K562 (cell line): ENCODE measurements around the gene EPHA2. TPM values are rescaled to one million over a fixed set of nuclear protein-coding genes. Genes with fewer than 3 reads are reported as not detected.

Experiments used
- ATAC-seq: fragments of 200-7000 bp; cut with Tn5 transposase; 3 replicates; pipeline ENCODE4 v1.9.1; 2020; ENCODE audit warnings: moderate library complexity
- BruUV-seq: library from RNA; stranded (reverse); fragments of 400-500 nt; replicated peaks from 2 replicates; lab custom pipeline; 2021; lab: Mats Ljungman, UMichigan
- CTCF ChIA-PET: fragments of 300-600 bp; formaldehyde crosslinking; extraction: SDS; loops from one replicate; lab custom pipeline; 2021; ENCODE audit warnings: low intra/inter-chr PET ratio; lab: Yijun Ruan, JAX
- POLR2A ChIA-PET: fragments of 300-600, 350-650 bp; sonication (Branson Sonifier 250); formaldehyde crosslinking; extraction: SDS; loops from one replicate; lab custom pipeline; 2021; ENCODE audit warnings: antibody characterized with exemption, inconsistent platforms; lab: Yijun Ruan, JAX
- DNase-seq, 4 experiments: peaks; one replicate each; pipeline versions ENCODE4 v3.0.0 to v3.0.0-alpha.2; 2011 to 2018; ENCODE audit warnings: low spot score in 3 of 4, mixed read lengths in 3 of 4; ENCODE audit errors: extremely low read depth in 1 of 4
- FAIRE-seq: peaks from 2 replicates; lab custom pipeline; 2011; peaks lifted over from hg19 to GRCh38; lab: Jason Lieb, UNC
- H2AFZ ChIP-seq: 2 replicates; pipeline ENCODE4 v1.6.0; 2011; ENCODE audit warnings: low read depth, low read length, control low read depth, inconsistent platforms
- H3K27ac ChIP-seq: fragments of 200-600 bp; 3 replicates; pipeline ENCODE4 v1.8.0; 2011; ENCODE audit warnings: low read depth, mild to moderate bottlenecking, control low read depth, inconsistent platforms, low read length, moderate library complexity, mixed read lengths; ENCODE audit errors: extremely low read depth
- H3K27me3 ChIP-seq, 2 experiments: fragments of 300-600 bp in 1 of 2; 2 replicates in 1 of 2; 3 replicates in 1 of 2; pipeline versions ENCODE4 v1.6.0 to v1.8.0; 2011; ENCODE audit warnings: inconsistent platforms in 2 of 2, low read length in 2 of 2, mild to moderate bottlenecking in 1 of 2, mixed read lengths in 1 of 2, moderate library complexity in 1 of 2; ENCODE audit not compliant: control insufficient read depth in 2 of 2, insufficient read depth in 2 of 2
- H3K36me3 ChIP-seq: fragments of 300-600 bp; 3 replicates; pipeline ENCODE4 v1.8.0; 2011; ENCODE audit warnings: mild to moderate bottlenecking, low read length, inconsistent platforms; ENCODE audit not compliant: control insufficient read depth, insufficient read depth
- H3K4me1 ChIP-seq, 2 experiments: fragments of 200-600 bp in 1 of 2; replicated peaks in 1 of 2; 2 replicates in 1 of 2; 3 replicates in 1 of 2; pipeline versions ENCODE4 v1.5.1 to v1.8.0; 2011; ENCODE audit warnings: inconsistent platforms in 2 of 2, low read length in 2 of 2, mild to moderate bottlenecking in 1 of 2, mixed read lengths in 1 of 2, moderate library complexity in 1 of 2; ENCODE audit not compliant: control insufficient read depth in 2 of 2, insufficient read depth in 2 of 2
- H3K4me2 ChIP-seq: 2 replicates; pipeline ENCODE4 v1.6.1; 2011; ENCODE audit warnings: low read length, control low read depth, inconsistent platforms, mixed read lengths; ENCODE audit not compliant: insufficient read depth
- H3K4me3 ChIP-seq: fragments of 200-600 bp; sonication (generic), shearing (Covaris generic); 2 replicates; pipeline ENCODE4 v1.5.1; 2016; ENCODE audit warnings: control low read depth, inconsistent platforms
- H3K79me2 ChIP-seq: fragments of 200-600 bp; 3 replicates; pipeline ENCODE4 v1.8.0; 2011; ENCODE audit warnings: low read length, inconsistent platforms; ENCODE audit not compliant: control insufficient read depth, insufficient read depth
- H3K9ac ChIP-seq, 2 experiments: 2 replicates each; pipeline versions ENCODE4 v1.6.0 to v1.6.1; 2011; ENCODE audit warnings: low read depth in 2 of 2, low read length in 2 of 2, control low read depth in 1 of 2, inconsistent platforms in 1 of 2, mild to moderate bottlenecking in 1 of 2, mixed read lengths in 1 of 2; ENCODE audit not compliant: insufficient read depth in 1 of 2
- H3K9me1 ChIP-seq: one replicate; pipeline ENCODE4 v1.6.0; 2011; ENCODE audit warnings: inconsistent platforms, mild to moderate bottlenecking, low read length, moderate library complexity; ENCODE audit not compliant: control insufficient read depth, insufficient read depth
- H3K9me3 ChIP-seq: replicated peaks from 2 replicates; pipeline ENCODE4 v1.5.1; 2011; ENCODE audit warnings: low read depth, low read length, inconsistent platforms; ENCODE audit not compliant: control insufficient read depth, insufficient read depth
- H4K20me1 ChIP-seq: replicated peaks from 2 replicates; pipeline ENCODE4 v1.6.1; 2011; ENCODE audit warnings: low read length, inconsistent platforms, mixed read lengths; ENCODE audit not compliant: control insufficient read depth, insufficient read depth
- CBX8 ChIP-seq: fragments of 200-600 bp; sonication (generic); IDR thresholded peaks from 2 replicates; pipeline ENCODE4 v1.6.1; 2012; ENCODE audit warnings: borderline replicate concordance, mixed run types, low read depth, mild to moderate bottlenecking, moderate library complexity, mixed read lengths, low read length, control low read depth, inconsistent platforms; ENCODE audit not compliant: poor library complexity, severe bottlenecking; ENCODE audit errors: extremely low read depth
- ILK ChIP-seq: fragments of 450-650 bp; IDR thresholded peaks from 2 replicates; pipeline ENCODE4 v1.6.1; 2016; ENCODE audit warnings: missing genetic modification characterization, low read depth, mild to moderate bottlenecking, missing compliant biosample characterization, moderate library complexity, borderline replicate concordance
- NFIX ChIP-seq: fragments of 250-450 bp; sonication (Bioruptor Pico); IDR thresholded peaks from 2 replicates; pipeline ENCODE4 v1.4.0; 2020; ENCODE audit warnings: low read depth, mild to moderate bottlenecking, moderate library complexity
- SREBF1 ChIP-seq: fragments of 150-350 bp; IDR thresholded peaks from 2 replicates; pipeline ENCODE4 v1.6.1; 2014; ENCODE audit warnings: antibody characterized with exemption, low read depth, low read length, borderline replicate concordance
- ZBTB8A ChIP-seq: fragments of 450-650 bp; IDR thresholded peaks from 2 replicates; pipeline ENCODE4 v1.6.1; 2018; ENCODE audit warnings: mild to moderate bottlenecking, moderate library complexity; ENCODE audit not compliant: partially characterized antibody
- WGBS: fragments of 100-300 bp; shearing (Covaris generic); methylation state at CpG from one replicate; pipeline ENCODE4 v1.1.6; 2016; ENCODE audit warnings: low coverage, mixed read lengths; ENCODE audit not compliant: insufficient coverage; ENCODE audit errors: missing lambda C conversion rate; 5-methylcytosine and 5-hydroxymethylcytosine counted together
- in situ Hi-C: fragments of 300-500 bp; cut with MboI; formaldehyde crosslinking; loops from 4 replicates; pipeline ENCODE4 v1.15.0; 2018; ENCODE audit warnings: inconsistent platforms, mixed read lengths
- intact Hi-C: fragments of 100-400 bp; cut with micrococcal nuclease; formaldehyde crosslinking; loops from 2 replicates; pipeline ENCODE4 v1.14.2; 2022
- polyA plus RNA-seq, 8 experiments: library from polyadenylated mRNA; depleted of rRNA in 4 of 8; stranded (reverse) in 5 of 8; unstranded in 3 of 8; fragments of >200 nt; fragmentation: Nextera tagmentation in 2 of 8; fragmentation: Illumina TruSeq in 1 of 8; extraction: Ambion mirVana in 2 of 8; extraction: Trizol in 1 of 8; gene quantifications; 2 replicates each; pipeline versions ENCODE4 v1.2.1 to v1.2.3, GENCODE V29; 2011 to 2014; ENCODE audit warnings: inconsistent platforms in 1 of 8, missing spikeins in 1 of 8
- total RNA-seq, 7 experiments: library from RNA; depleted of rRNA in 6 of 7; stranded (reverse); fragments of >200 nt in 6 of 7; fragmentation: Illumina TruSeq in 2 of 7; extraction: Trizol in 2 of 7; gene quantifications; 2 replicates each; pipeline versions ENCODE4 v1.2.1 to v1.2.3, GENCODE V29; 2011 to 2021; ENCODE audit warnings: low replicate concordance in 1 of 7
- TF ChIP-seq, protein P1 (sequence below): sonication (generic); formaldehyde crosslinking; IDR thresholded peaks from 2 replicates; pipeline ENCODE4 v1.8.1; 2023; ENCODE audit warnings: mild to moderate bottlenecking, missing genetic modification reagents, moderate library complexity
- TF ChIP-seq, protein P2 (sequence below): IDR thresholded peaks from 2 replicates; pipeline ENCODE4 v1.6.1; 2016; ENCODE audit warnings: missing genetic modification characterization, missing compliant biosample characterization
- TF ChIP-seq, protein P3 (sequence below): fragments of 150-350 bp; conservative IDR thresholded peaks from 2 replicates; pipeline ENCODE4 v1.6.1; 2014; ENCODE audit warnings: low read length

The EPHA2 gene
- total and polyA plus RNA-seq, 9 of the 15 experiments (the other 6 are each of a cell fraction or from before 2014, with no cell fraction given), result 0.04 to 0.40 (median 0.07) TPM; not detected in 4

GRCh38 chr1:16191309-16191708 is 35.4 kb upstream of the EPHA2 start:
- H3K79me2 ChIP-seq, result no peaks in the 10 kb centered on the region
- CTCF ChIA-PET, result interaction anchor here (0.9 kb wide), 1 partner anchor 113 kb away, joined by 3 read pairs; no protein-coding TSS in a partner anchor
- no peak overlapping the region for H3K4me2 ChIP-seq
- H3K9ac ChIP-seq, result peak overlapping the region in 1 of 2 experiments; percentile 38; a peak in 2 of 4 replicates
- 0% methylated on average over 1 of the region's 1 CpG for WGBS
- no peaks in the 10 kb centered on the region for H3K9me3 ChIP-seq
- DNase-seq (no peak), FAIRE-seq (no peak), ATAC-seq (no peak)
- H3K4me1 ChIP-seq, result peaks cover 12% of the 10 kb centered on the region in 2 experiments
- H3K36me3 ChIP-seq, result no peaks in the 10 kb centered on the region
- BruUV-seq, result no TSS peak
- H3K27me3 ChIP-seq, result no peaks in the 10 kb centered on the region
- no peak overlapping the region for H3K27ac ChIP-seq
- no peak overlapping the region for H2AFZ ChIP-seq
- no peak for TF ChIP-seq NFIX (CRISPR knock-in tag)
- TF ChIP-seq CBX8, result no peak
- TF ChIP-seq ILK (tag), result no peak
- TF ChIP-seq ZBTB8A, result no peak
- TF ChIP-seq, protein P1, sequence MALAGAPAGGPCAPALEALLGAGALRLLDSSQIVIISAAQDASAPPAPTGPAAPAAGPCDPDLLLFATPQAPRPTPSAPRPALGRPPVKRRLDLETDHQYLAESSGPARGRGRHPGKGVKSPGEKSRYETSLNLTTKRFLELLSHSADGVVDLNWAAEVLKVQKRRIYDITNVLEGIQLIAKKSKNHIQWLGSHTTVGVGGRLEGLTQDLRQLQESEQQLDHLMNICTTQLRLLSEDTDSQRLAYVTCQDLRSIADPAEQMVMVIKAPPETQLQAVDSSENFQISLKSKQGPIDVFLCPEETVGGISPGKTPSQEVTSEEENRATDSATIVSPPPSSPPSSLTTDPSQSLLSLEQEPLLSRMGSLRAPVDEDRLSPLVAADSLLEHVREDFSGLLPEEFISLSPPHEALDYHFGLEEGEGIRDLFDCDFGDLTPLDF, result no peak
- no peak for TF ChIP-seq SREBF1
- TF ChIP-seq, protein P2, sequence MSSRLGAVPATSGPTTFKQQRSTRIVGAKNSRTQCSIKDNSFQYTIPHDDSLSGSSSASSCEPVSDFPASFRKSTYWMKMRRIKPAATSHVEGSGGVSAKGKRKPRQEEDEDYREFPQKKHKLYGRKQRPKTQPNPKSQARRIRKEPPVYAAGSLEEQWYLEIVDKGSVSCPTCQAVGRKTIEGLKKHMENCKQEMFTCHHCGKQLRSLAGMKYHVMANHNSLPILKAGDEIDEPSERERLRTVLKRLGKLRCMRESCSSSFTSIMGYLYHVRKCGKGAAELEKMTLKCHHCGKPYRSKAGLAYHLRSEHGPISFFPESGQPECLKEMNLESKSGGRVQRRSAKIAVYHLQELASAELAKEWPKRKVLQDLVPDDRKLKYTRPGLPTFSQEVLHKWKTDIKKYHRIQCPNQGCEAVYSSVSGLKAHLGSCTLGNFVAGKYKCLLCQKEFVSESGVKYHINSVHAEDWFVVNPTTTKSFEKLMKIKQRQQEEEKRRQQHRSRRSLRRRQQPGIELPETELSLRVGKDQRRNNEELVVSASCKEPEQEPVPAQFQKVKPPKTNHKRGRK (tag), result 0 out of 2 replicates have a peak, but pooled peaks have one; percentile 20
- TF ChIP-seq, protein P3, sequence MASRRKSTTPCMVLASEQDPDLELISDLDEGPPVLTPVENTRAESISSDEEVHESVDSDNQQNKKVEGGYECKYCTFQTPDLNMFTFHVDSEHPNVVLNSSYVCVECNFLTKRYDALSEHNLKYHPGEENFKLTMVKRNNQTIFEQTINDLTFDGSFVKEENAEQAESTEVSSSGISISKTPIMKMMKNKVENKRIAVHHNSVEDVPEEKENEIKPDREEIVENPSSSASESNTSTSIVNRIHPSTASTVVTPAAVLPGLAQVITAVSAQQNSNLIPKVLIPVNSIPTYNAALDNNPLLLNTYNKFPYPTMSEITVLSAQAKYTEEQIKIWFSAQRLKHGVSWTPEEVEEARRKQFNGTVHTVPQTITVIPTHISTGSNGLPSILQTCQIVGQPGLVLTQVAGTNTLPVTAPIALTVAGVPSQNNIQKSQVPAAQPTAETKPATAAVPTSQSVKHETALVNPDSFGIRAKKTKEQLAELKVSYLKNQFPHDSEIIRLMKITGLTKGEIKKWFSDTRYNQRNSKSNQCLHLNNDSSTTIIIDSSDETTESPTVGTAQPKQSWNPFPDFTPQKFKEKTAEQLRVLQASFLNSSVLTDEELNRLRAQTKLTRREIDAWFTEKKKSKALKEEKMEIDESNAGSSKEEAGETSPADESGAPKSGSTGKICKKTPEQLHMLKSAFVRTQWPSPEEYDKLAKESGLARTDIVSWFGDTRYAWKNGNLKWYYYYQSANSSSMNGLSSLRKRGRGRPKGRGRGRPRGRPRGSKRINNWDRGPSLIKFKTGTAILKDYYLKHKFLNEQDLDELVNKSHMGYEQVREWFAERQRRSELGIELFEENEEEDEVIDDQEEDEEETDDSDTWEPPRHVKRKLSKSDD, result no peak
- TF ChIP-seq, all 486 proteins: peak for 1
- Histone ChIP-seq H3K4me3 (no peak overlapping the region), H4K20me1 (no peaks in the 10 kb centered on the region), H3K9me1 (no peaks in the 10 kb centered on the region)
- POLR2A ChIA-PET, result interaction anchor here (0.7 to 1.1 kb wide), 3 partner anchors 11 to 113 kb away, joined by 3 to 4 read pairs (median 3); no protein-coding TSS in a partner anchor
- in situ Hi-C loops, result loop anchor here (5.0 kb wide), 1 partner anchor 179 kb away; no protein-coding TSS in a partner anchor
- intact Hi-C loops, result loop anchor here (2.0 kb wide), 1 partner anchor 53 kb away; no protein-coding TSS in a partner anchor
